Measurements from ENCODE around the gene C1GALT1. TPM values are rescaled to one million over a fixed set of nuclear protein-coding genes. Genes with fewer than 3 reads are reported as not detected.

C1GALT1 gene
- total and polyA plus RNA-seq, 2 experiments from 2014 or later, result 58.2 to 203 TPM

GRCh38 chr7:7146837-7147236, 35.5 kb upstream of the C1GALT1 start (continued):
- TF ChIP-seq REST (IDR thresholded peaks at IDR 0.05; ENCODE audit: unreplicated experiment), result no peak

- Histone ChIP-seq H3F3A (replicated peaks; ENCODE audit: low read depth) (no peaks in the 10 kb centered on the region), H3K27me3 (ENCODE audit: insufficient read depth) (no peaks in the 10 kb centered on the region), H4K20me1 (replicated peaks; ENCODE audit: insufficient read depth) (no peaks in the 10 kb centered on the region), H3K27ac (ENCODE audit: low read depth) (no peak overlapping the region), H3K4me2 (no peak overlapping the region), H3K9me2 (ENCODE audit: insufficient read depth) (0 out of 2 replicates have a peak, but pooled peaks cover 3% of the 10 kb centered on the region), H2AFZ (0 out of 2 replicates have a peak overlapping the region, but pooled peaks have one; percentile 18), H3K4me3 (no peak overlapping the region), H3K36me3 (ENCODE audit: insufficient read depth) (no peaks in the 10 kb centered on the region; the same call in 1 of the 2 replicates), H3K4me1 (ENCODE audit: insufficient read depth) (no peaks in the 10 kb centered on the region), H3K79me2 (replicated peaks; ENCODE audit: insufficient read depth) (no peaks in the 10 kb centered on the region)
- DNase-seq (ENCODE audit: low spot score) (no peak), ATAC-seq (no peak)
- H3K4me3 Mint-ChIP-seq, result no peak overlapping the region
- peaks cover 36% of the 10 kb centered on the region for H3K36me3 Mint-ChIP-seq (ENCODE audit: low read depth)
- H3K27me3 Mint-ChIP-seq (ENCODE audit: insufficient read depth, low read depth, poor library complexity), result peaks cover under 1% of the 10 kb centered on the region
- no peaks in the 10 kb centered on the region; the same call in 2 of the 3 replicates for H3K4me1 Mint-ChIP-seq
- H3K27ac Mint-ChIP-seq, result no peak overlapping the region
- peaks cover 47% of the 10 kb centered on the region for H3K9me3 Mint-ChIP-seq
- TF ChIP-seq ZNF331 (CRISPR knock-in tag; IDR thresholded peaks at IDR 0.05; ENCODE audit: low read depth) (no peak), ZNF114 (CRISPR knock-in tag; IDR thresholded peaks at IDR 0.05) (no peak), NANOG (IDR thresholded peaks at IDR 0.05; ENCODE audit: borderline replicate concordance) (no peak), ETS1 (IDR thresholded peaks at IDR 0.05) (no peak), CTCF (conservative IDR thresholded peaks at IDR 0.05; ENCODE audit: low read depth in 2 of 2) (no peak), CREB1 (CRISPR knock-in tag; IDR thresholded peaks at IDR 0.05; ENCODE audit: low read depth) (no peak), JUNB (IDR thresholded peaks at IDR 0.05; ENCODE audit: unreplicated experiment) (no peak), EZH2 (IDR thresholded peaks at IDR 0.05; ENCODE audit: low read depth, unreplicated experiment) (no peak), STAT1 (IDR thresholded peaks at IDR 0.05; ENCODE audit: unreplicated experiment) (no peak), POLR2AphosphoS5 (IDR thresholded peaks at IDR 0.05; ENCODE audit: low read depth) (no peak), EZH2phosphoT487 (IDR thresholded peaks at IDR 0.05; ENCODE audit: unreplicated experiment) (no peak), REST (IDR thresholded peaks at IDR 0.05; ENCODE audit: unreplicated experiment) (no peak)
These were observed 33.4 kb upstream of the C1GALT1 start for GRCh38 chr7:7148798-7149481.
